Astrocyte (in vitro differentiated cells and primary cell): ENCODE measurements around the gene POU2AF1. TPM values are rescaled to one million over a fixed set of nuclear protein-coding genes. Genes with fewer than 3 reads are reported as not detected.
"Not testable (repeated sequence)": the region's sequence is repeated elsewhere in the genome, so short reads cannot be mapped to it uniquely, and the experiment has no call there.

Experiments
- DNase-seq: peaks from one replicate; pipeline ENCODE4 v3.0.0-alpha.2; 2010; ENCODE audit warnings: low read depth
- FAIRE-seq: peaks from 2 replicates; lab custom pipeline; 2011; peaks lifted over from hg19 to GRCh38; lab: Jason Lieb, UNC
- H2AFZ ChIP-seq: 2 replicates; pipeline ENCODE4 v1.6.0; 2012; ENCODE audit warnings: low read depth, low read length, inconsistent platforms
- H3K27ac ChIP-seq: 2 replicates; pipeline ENCODE4 v1.5.1; 2011; ENCODE audit warnings: low read depth, low read length, inconsistent platforms
- H3K27me3 ChIP-seq: 2 replicates; pipeline ENCODE4 v1.6.0; 2011; ENCODE audit warnings: low read length, inconsistent platforms; ENCODE audit not compliant: insufficient read depth
- H3K36me3 ChIP-seq: 2 replicates; pipeline ENCODE4 v1.5.1; 2011; ENCODE audit warnings: low read length, inconsistent platforms; ENCODE audit not compliant: insufficient read depth
- H3K4me1 ChIP-seq: 2 replicates; pipeline ENCODE4 v1.5.1; 2011; ENCODE audit warnings: low read length, inconsistent platforms; ENCODE audit not compliant: insufficient read depth
- H3K4me2 ChIP-seq: 2 replicates; pipeline ENCODE4 v1.6.0; 2012; ENCODE audit warnings: low read length, inconsistent platforms
- H3K4me3 ChIP-seq: 2 replicates; pipeline ENCODE4 v1.5.1; 2011; ENCODE audit warnings: low read depth, mild to moderate bottlenecking, low read length, inconsistent platforms; ENCODE audit not compliant: insufficient read depth
- H3K79me2 ChIP-seq: 2 replicates; pipeline ENCODE4 v1.6.0; 2012; ENCODE audit warnings: mild to moderate bottlenecking, low read length, inconsistent platforms; ENCODE audit not compliant: insufficient read depth
- H3K9ac ChIP-seq: 2 replicates; pipeline ENCODE4 v1.6.0; 2012; ENCODE audit warnings: mild to moderate bottlenecking, low read length, inconsistent platforms
- H3K9me3 ChIP-seq: 2 replicates; pipeline ENCODE4 v1.5.1; 2012; ENCODE audit warnings: low read depth, mild to moderate bottlenecking, low read length, inconsistent platforms; ENCODE audit not compliant: insufficient read depth
- H4K20me1 ChIP-seq: 2 replicates; pipeline ENCODE4 v1.6.0; 2012; ENCODE audit warnings: low read length, inconsistent platforms; ENCODE audit not compliant: insufficient read depth
- H3K27ac Mint-ChIP-seq: one replicate; pipeline ENCODE4 v1.8.0; 2021; ENCODE audit warnings: mild to moderate bottlenecking, mixed read lengths; ENCODE audit not compliant: unreplicated experiment
- H3K27me3 Mint-ChIP-seq: one replicate; pipeline ENCODE4 v1.8.0; 2021; ENCODE audit warnings: low read depth, mixed read lengths; ENCODE audit not compliant: unreplicated experiment
- H3K36me3 Mint-ChIP-seq: one replicate; pipeline ENCODE4 v1.8.0; 2021; ENCODE audit warnings: low read depth, mixed read lengths; ENCODE audit not compliant: unreplicated experiment
- H3K4me1 Mint-ChIP-seq: one replicate; pipeline ENCODE4 v1.8.0; 2021; ENCODE audit warnings: low read depth, mixed read lengths; ENCODE audit not compliant: unreplicated experiment
- H3K4me3 Mint-ChIP-seq: one replicate; pipeline ENCODE4 v1.8.0; 2021; ENCODE audit warnings: mild to moderate bottlenecking, moderate library complexity, mixed read lengths; ENCODE audit not compliant: unreplicated experiment
- H3K9me3 Mint-ChIP-seq: one replicate; pipeline ENCODE4 v1.8.0; 2021; ENCODE audit warnings: mild to moderate bottlenecking, mixed read lengths; ENCODE audit not compliant: unreplicated experiment
- EZH2 ChIP-seq: IDR thresholded peaks from 2 replicates; pipeline ENCODE4 v1.6.1; 2012; ENCODE audit warnings: mild to moderate bottlenecking, low read length, inconsistent platforms; ENCODE audit not compliant: insufficient read depth
- total RNA-seq: library from RNA; stranded (reverse); gene quantifications from 2 replicates; pipeline ENCODE4 v1.2.1, GENCODE V29; 2021
- TF ChIP-seq, protein P1 (sequence below): IDR thresholded peaks from 2 replicates; pipeline ENCODE4 v1.5.1; 2011; ENCODE audit warnings: low read depth, mild to moderate bottlenecking, inconsistent platforms, low read length, moderate library complexity; ENCODE audit not compliant: insufficient read depth

The POU2AF1 gene
- total RNA-seq, 1 donor from 2014 or later, result not detected

DNA sequence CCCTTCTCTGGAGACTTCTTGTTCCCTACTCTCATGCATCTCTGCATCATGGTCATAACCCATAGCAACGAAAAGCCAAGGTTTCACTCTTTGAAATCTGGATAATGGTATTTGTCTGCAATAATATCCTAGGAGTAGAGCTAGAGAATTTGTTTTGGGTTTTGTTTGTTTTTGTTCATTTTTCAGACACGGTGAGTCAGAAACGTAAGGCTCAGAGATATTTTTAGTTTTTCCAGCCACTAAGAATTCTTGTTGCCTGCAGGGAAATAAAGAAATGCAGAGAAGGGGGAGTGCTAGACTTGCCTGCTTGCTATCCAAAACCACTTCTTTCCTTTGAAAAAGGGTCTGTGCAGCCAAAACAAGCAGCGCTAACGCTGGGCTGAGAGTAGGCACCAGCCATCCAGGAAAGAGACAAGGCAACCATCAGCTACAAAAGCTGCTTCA, 54.8 kb downstream of the POU2AF1 start:
- Mint-ChIP-seq H3K9me3 (peaks cover 4% of the 10 kb centered on the region), H3K4me1 (peaks cover 10% of the 10 kb centered on the region), H3K27ac (no peak overlapping the region), H3K27me3 (peaks cover 8% of the 10 kb centered on the region), H3K36me3 (no peaks in the 10 kb centered on the region), H3K4me3 (no peak overlapping the region)
- no peak for FAIRE-seq
- no peak overlapping the region for H3K4me3 ChIP-seq
- H3K9ac ChIP-seq, result no peak overlapping the region
- no peaks in the 10 kb centered on the region for H4K20me1 ChIP-seq
- H3K4me1 ChIP-seq, result peaks cover 3% of the 10 kb centered on the region
- peak overlapping the region; percentile 47 for H3K4me2 ChIP-seq
- no peak for TF ChIP-seq EZH2
- TF ChIP-seq, protein P1, sequence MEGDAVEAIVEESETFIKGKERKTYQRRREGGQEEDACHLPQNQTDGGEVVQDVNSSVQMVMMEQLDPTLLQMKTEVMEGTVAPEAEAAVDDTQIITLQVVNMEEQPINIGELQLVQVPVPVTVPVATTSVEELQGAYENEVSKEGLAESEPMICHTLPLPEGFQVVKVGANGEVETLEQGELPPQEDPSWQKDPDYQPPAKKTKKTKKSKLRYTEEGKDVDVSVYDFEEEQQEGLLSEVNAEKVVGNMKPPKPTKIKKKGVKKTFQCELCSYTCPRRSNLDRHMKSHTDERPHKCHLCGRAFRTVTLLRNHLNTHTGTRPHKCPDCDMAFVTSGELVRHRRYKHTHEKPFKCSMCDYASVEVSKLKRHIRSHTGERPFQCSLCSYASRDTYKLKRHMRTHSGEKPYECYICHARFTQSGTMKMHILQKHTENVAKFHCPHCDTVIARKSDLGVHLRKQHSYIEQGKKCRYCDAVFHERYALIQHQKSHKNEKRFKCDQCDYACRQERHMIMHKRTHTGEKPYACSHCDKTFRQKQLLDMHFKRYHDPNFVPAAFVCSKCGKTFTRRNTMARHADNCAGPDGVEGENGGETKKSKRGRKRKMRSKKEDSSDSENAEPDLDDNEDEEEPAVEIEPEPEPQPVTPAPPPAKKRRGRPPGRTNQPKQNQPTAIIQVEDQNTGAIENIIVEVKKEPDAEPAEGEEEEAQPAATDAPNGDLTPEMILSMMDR, result no peak
- no peaks in the 10 kb centered on the region for H3K36me3 ChIP-seq
- peak; percentile 65 for DNase-seq
- no peak overlapping the region for H2AFZ ChIP-seq
- no peaks in the 10 kb centered on the region for H3K27me3 ChIP-seq
- no peaks in the 10 kb centered on the region for H3K9me3 ChIP-seq
- no peaks in the 10 kb centered on the region for H3K79me2 ChIP-seq
- H3K27ac ChIP-seq, result no peak overlapping the region

DNA sequence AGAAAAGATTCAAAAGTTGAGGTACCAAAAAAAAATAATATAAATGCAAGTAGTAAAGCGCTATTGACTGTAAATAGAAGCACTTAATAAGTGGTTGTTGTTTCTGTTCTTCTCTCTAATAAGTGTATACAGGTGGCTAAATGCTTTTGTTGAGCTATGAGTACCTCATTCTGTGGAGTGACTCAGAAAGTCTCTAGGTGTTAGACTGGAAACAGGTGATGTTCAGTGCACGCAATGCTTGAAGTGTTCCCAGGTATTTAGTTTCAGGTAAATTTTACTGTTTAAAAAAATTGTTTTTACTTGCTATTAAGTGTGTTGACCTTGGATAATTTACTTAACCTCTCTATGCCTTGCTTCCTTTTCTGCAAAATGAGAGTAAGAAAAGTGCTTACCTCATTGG, 56.5 kb downstream of the POU2AF1 start:
- Histone ChIP-seq H3K9me3 (no peaks in the 10 kb centered on the region), H3K4me2 (no peak overlapping the region), H3K4me3 (no peak overlapping the region), H3K4me1 (peaks cover 3% of the 10 kb centered on the region), H3K27ac (no peak overlapping the region), H3K9ac (no peak overlapping the region), H4K20me1 (no peaks in the 10 kb centered on the region), H3K79me2 (no peaks in the 10 kb centered on the region), H3K27me3 (no peaks in the 10 kb centered on the region), H3K36me3 (no peaks in the 10 kb centered on the region), H2AFZ (no peak overlapping the region)
- H3K4me3 Mint-ChIP-seq, result no peak overlapping the region
- no peak overlapping the region for H3K27ac Mint-ChIP-seq
- TF ChIP-seq, protein P1, result no peak
- no peak for TF ChIP-seq EZH2
- peaks cover 10% of the 10 kb centered on the region for H3K4me1 Mint-ChIP-seq
- no peak for FAIRE-seq
- H3K27me3 Mint-ChIP-seq, result peaks cover 6% of the 10 kb centered on the region
- no peaks in the 10 kb centered on the region for H3K36me3 Mint-ChIP-seq
- DNase-seq, result no peak
- peaks cover 4% of the 10 kb centered on the region for H3K9me3 Mint-ChIP-seq

DNA sequence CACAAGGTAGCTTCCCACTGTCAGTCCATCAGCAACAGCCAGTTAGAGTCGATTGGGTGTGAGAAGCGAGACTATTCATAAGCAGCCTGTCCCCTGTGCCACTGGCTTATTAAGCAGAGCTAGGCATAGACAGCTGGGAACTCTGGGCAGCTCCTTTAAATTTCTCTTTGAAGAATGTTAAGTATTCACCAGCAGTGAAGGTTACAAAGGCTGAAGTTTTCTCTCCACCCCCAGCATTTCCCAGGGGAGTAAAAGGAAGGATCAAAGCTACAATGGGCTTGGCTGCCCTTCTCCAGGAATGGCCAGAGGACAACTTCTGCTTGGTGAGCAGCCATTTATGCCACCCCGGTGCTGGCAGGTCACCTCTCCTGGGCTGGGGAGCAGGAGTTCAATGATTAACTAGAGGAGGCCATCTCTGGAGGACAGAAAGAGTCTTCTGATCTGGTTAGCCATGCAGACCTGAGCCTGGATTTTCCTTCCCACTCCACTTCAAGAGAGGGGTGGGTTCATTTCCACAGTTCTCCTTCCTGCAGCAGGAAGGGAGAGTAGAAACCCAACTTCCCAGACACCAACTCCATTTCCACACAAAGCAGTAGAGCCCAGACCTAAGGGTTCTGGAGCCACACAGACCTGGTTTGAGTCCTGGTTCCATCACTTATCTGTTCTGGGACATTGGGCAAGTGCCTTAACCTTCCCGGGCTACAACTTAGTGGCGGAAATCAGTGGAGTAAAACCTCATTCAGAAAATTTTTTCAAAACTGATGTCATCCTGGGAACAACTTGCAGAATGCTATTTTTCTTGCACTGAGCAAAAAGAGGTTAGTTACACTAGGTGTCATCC, 58.1 kb downstream of the POU2AF1 start:
- Histone ChIP-seq H3K27me3 (no peaks in the 10 kb centered on the region), H4K20me1 (no peaks in the 10 kb centered on the region), H3K4me1 (peaks cover 3% of the 10 kb centered on the region), H3K36me3 (no peaks in the 10 kb centered on the region), H2AFZ (no peak overlapping the region), H3K79me2 (no peaks in the 10 kb centered on the region), H3K4me2 (no peak overlapping the region), H3K9me3 (no peaks in the 10 kb centered on the region), H3K27ac (no peak overlapping the region), H3K9ac (no peak overlapping the region), H3K4me3 (no peak overlapping the region)
- FAIRE-seq (no peak), DNase-seq (peak; percentile 10)
- peaks cover 3% of the 10 kb centered on the region for H3K9me3 Mint-ChIP-seq
- H3K4me1 Mint-ChIP-seq, result peaks cover 10% of the 10 kb centered on the region
- H3K36me3 Mint-ChIP-seq, result no peaks in the 10 kb centered on the region
- TF ChIP-seq EZH2, result no peak
- H3K4me3 Mint-ChIP-seq, result no peak overlapping the region
- H3K27ac Mint-ChIP-seq, result no peak overlapping the region
- peaks cover 7% of the 10 kb centered on the region for H3K27me3 Mint-ChIP-seq

DNA sequence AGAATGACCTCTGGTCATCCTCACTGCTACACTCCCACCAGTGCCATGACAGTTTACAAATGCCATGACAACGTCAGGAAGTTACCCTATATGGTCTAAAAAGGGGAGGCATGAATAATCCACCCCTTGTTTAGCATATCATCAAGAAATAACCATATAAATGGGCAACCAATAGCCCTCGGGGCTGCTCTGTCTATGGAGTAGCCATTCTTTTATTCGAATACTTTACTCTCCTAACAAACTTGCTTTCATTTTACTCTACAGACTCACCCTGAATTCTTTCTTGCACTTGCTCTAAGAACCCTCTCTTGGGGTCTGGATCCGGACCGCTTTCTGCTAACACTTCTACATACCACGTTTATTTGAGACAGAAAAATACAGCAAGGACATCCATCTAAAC, 58.9 kb downstream of the POU2AF1 start:
- not testable (repeated sequence) for H3K27ac ChIP-seq, H3K36me3 Mint-ChIP-seq, DNase-seq, H3K27ac Mint-ChIP-seq, H3K4me1 ChIP-seq, H3K4me3 ChIP-seq, H3K27me3 ChIP-seq, H3K79me2 ChIP-seq, H4K20me1 ChIP-seq, H3K4me2 ChIP-seq, H3K27me3 Mint-ChIP-seq, H3K9me3 Mint-ChIP-seq, FAIRE-seq, H3K36me3 ChIP-seq, H3K9ac ChIP-seq, H2AFZ ChIP-seq, H3K4me3 Mint-ChIP-seq, H3K9me3 ChIP-seq
- H3K4me1 Mint-ChIP-seq, result peaks cover 10% of the 10 kb centered on the region
